ENCODE results near the gene ENKUR. TPM values are rescaled to one million over a fixed set of nuclear protein-coding genes. Genes with fewer than 3 reads are reported as not detected.
A peak's percentile ranks its signal among the peaks of the same experiment; 100 is the strongest.

Gene ENKUR
- total and polyA plus RNA-seq, 8 donors, result 0.35 to 4.9 (median 1.0) TPM; not detected in 4

DNA sequence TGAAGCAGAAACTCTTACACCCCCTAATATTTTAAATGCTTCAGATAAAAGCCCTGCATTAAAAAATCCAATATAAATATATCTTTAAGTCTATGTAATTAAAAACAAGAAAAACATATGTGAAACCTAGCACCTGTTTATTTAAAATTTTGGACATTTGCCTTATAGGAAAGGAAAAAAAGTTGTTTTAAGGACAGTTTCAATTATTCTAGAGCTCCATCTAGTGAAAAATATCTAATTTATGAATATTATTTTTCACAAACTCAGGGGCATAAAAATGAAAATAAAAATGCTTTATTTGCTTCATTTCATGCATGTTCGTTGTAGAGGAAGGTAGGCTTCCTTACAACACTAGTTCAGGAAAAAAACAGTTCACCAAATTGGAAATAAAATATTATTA lies 26.1 kb downstream of the ENKUR start:
- Histone ChIP-seq H3K36me3 (no peaks in the 10 kb centered on the region), H3K4me3 (no peak overlapping the region), H3K4me1 (peaks cover 0 to 21% (median 5%) of the 10 kb centered on the region in 4 donors), H3K27ac (no peak overlapping the region), H3K9me3 (no peaks in the 10 kb centered on the region), H3K27me3 (no peaks in the 10 kb centered on the region)
- TF ChIP-seq POLR2A (IDR thresholded peaks at IDR 0.05), result no peak
- no peak for TF ChIP-seq EP300 (IDR thresholded peaks at IDR 0.05)
- peak in 1 of 7 experiments; percentile 6 for TF ChIP-seq CTCF (IDR thresholded peaks at IDR 0.05)
- TF ChIP-seq POLR2AphosphoS5 (IDR thresholded peaks at IDR 0.05), result no peak
- DNase-seq, result no peak
- intact Hi-C loops (cut with DNase I; ENCODE audit: low total_unique reads), result no loop called here
- WGBS, 5 donors, result 11 to 27% (median 17%) methylated on average over 1 of the region's 1 CpG

GRCh38 chr10:24988831-24989640 lies 26.9 kb downstream of the ENKUR start:
- Histone ChIP-seq H3K4me3 (no peak overlapping the region), H3K36me3 (no peaks in the 10 kb centered on the region), H3K4me1 (peaks cover 0 to 21% (median 5%) of the 10 kb centered on the region in 4 donors), H3K27me3 (no peaks in the 10 kb centered on the region), H3K27ac (no peak overlapping the region), H3K9me3 (no peaks in the 10 kb centered on the region)
- peak in 1 of 2 donors; percentile 16 for DNase-seq
- WGBS, 5 donors, result 74 to 85% (median 76%) methylated on average over 12 of the region's 12 CpGs
- TF ChIP-seq EP300 (IDR thresholded peaks at IDR 0.05) (no peak), POLR2A (IDR thresholded peaks at IDR 0.05) (no peak), POLR2AphosphoS5 (IDR thresholded peaks at IDR 0.05) (no peak), CTCF (IDR thresholded peaks at IDR 0.05) (no peak)
- intact Hi-C loops (cut with DNase I; ENCODE audit: low total_unique reads), result no loop called here

GRCh38 chr10:24984906-24985305 lies 31.1 kb downstream of the ENKUR start:
- WGBS, 5 donors, result 42 to 49% (median 44%) methylated on average over 3 of the region's 3 CpGs
- H3K9me3 ChIP-seq, result no peaks in the 10 kb centered on the region
- intact Hi-C loops (cut with DNase I; ENCODE audit: low total_unique reads), result no loop called here
- TF ChIP-seq CTCF (IDR thresholded peaks at IDR 0.05) (no peak), POLR2AphosphoS5 (IDR thresholded peaks at IDR 0.05) (no peak), POLR2A (IDR thresholded peaks at IDR 0.05) (no peak), EP300 (IDR thresholded peaks at IDR 0.05) (no peak)
- no peak overlapping the region for H3K27ac ChIP-seq
- no peaks in the 10 kb centered on the region for H3K27me3 ChIP-seq
- no peaks in the 10 kb centered on the region for H3K36me3 ChIP-seq
- no peak overlapping the region for H3K4me3 ChIP-seq
- DNase-seq, result no peak
- peaks cover 0 to 26% (median 3%) of the 10 kb centered on the region in 4 donors for H3K4me1 ChIP-seq

- no peaks in the 10 kb centered on the region for H3K36me3 ChIP-seq
- TF ChIP-seq CTCF (IDR thresholded peaks at IDR 0.05) (no peak), POLR2A (IDR thresholded peaks at IDR 0.05) (no peak), POLR2AphosphoS5 (IDR thresholded peaks at IDR 0.05) (no peak), EP300 (IDR thresholded peaks at IDR 0.05) (no peak)
- no peak for DNase-seq
- H3K4me3 ChIP-seq, result no peak overlapping the region
- H3K27me3 ChIP-seq, result no peaks in the 10 kb centered on the region
- intact Hi-C loops (cut with DNase I; ENCODE audit: low total_unique reads), result no loop called here
- H3K9me3 ChIP-seq, result no peaks in the 10 kb centered on the region
- no peak overlapping the region for H3K27ac ChIP-seq
- H3K4me1 ChIP-seq, result peaks cover 0 to 16% (median 1%) of the 10 kb centered on the region in 4 donors
- 79 to 94% (median 88%) methylated on average over 3 of the region's 3 CpGs for WGBS, 5 donors
Observed at GRCh38 chr10:24983946-24984345, 32.0 kb downstream of the ENKUR start.

All from stomach (tissue), 9 donors.